ENCODE results near the gene CHM.

The CHM gene

GRCh38 chrX:85914431-85914830 is 132.9 kb downstream of the CHM start:
- H3K27me3 ChIP-seq: peaks cover 18 to 81% (median 70%) of the 10 kb centered on the region in 11 experiments; a peak in 21 of 22 replicates

GRCh38 chrX:85907316-85907715 is 140.0 kb downstream of the CHM start:
- no peaks in the 10 kb centered on the region; a peak in 1 of 22 replicates for H4K20me1 ChIP-seq
- no peaks in the 10 kb centered on the region for H3K9me3 ChIP-seq (replicated peaks in 1 of 11)
- peak overlapping the region in 6 of 11 experiments; percentile 2 to 32 (median 12); a peak in 7 of 22 replicates for H3K4me2 ChIP-seq
- H3K27me3 ChIP-seq: peaks cover 45 to 92% (median 86%) of the 10 kb centered on the region in 11 experiments
- no peaks in the 10 kb centered on the region for H3K36me3 ChIP-seq
- TF ChIP-seq Cebpa-rat (IDR thresholded peaks at IDR 0.05): no peak
- no peak overlapping the region for H3K9ac ChIP-seq
- no peak overlapping the region for H3K4me3 ChIP-seq
- no peak overlapping the region for H3K27ac ChIP-seq
- H3K4me1 ChIP-seq: peaks cover 0 to 14% (median 0%) of the 10 kb centered on the region in 10 experiments; a peak in 7 of 20 replicates

More at GRCh38 chrX:85914431-85914830, 132.9 kb downstream of the CHM start:
- Histone ChIP-seq H3K9me3 (replicated peaks in 1 of 11) (peaks cover 5 to 29% (median 15%) of the 10 kb centered on the region in 11 experiments; a peak in 14 of 22 replicates), H4K20me1 (peaks cover 0 to 14% (median 7%) of the 10 kb centered on the region in 11 experiments; a peak in 8 of 22 replicates), H3K27ac (no peak overlapping the region), H3K4me2 (no peak overlapping the region), H3K9ac (no peak overlapping the region), H3K36me3 (peaks cover 0 to 6% (median 0%) of the 10 kb centered on the region in 11 experiments; a peak in 1 of 22 replicates), H3K4me1 (no peaks in the 10 kb centered on the region; a peak in 1 of 20 replicates), H3K4me3 (no peak overlapping the region)
- TF ChIP-seq Cebpa-rat (IDR thresholded peaks at IDR 0.05): no peak

- H3K4me2 ChIP-seq: no peak overlapping the region
- peaks cover 45 to 92% (median 83%) of the 10 kb centered on the region in 11 experiments for H3K27me3 ChIP-seq
- H3K36me3 ChIP-seq: no peaks in the 10 kb centered on the region
- no peak overlapping the region for H3K4me3 ChIP-seq
- H3K9ac ChIP-seq: no peak overlapping the region
- no peaks in the 10 kb centered on the region; a peak in 1 of 22 replicates for H4K20me1 ChIP-seq
- TF ChIP-seq Cebpa-rat (IDR thresholded peaks at IDR 0.05): no peak
- H3K9me3 ChIP-seq (replicated peaks in 1 of 11): no peaks in the 10 kb centered on the region
- peaks cover 0 to 14% (median 0%) of the 10 kb centered on the region in 10 experiments; a peak in 6 of 20 replicates for H3K4me1 ChIP-seq
- no peak overlapping the region for H3K27ac ChIP-seq
Measured at GRCh38 chrX:85906399-85906798, 141.0 kb downstream of the CHM start.

GRCh38 chrX:85905851-85906250 is 141.5 kb downstream of the CHM start:
- Histone ChIP-seq H3K4me2 (no peak overlapping the region), H3K9me3 (replicated peaks in 1 of 11) (no peaks in the 10 kb centered on the region), H3K27me3 (peaks cover 48 to 97% (median 85%) of the 10 kb centered on the region in 11 experiments), H4K20me1 (no peaks in the 10 kb centered on the region; a peak in 1 of 22 replicates), H3K4me1 (peaks cover 0 to 14% (median 0%) of the 10 kb centered on the region in 10 experiments; a peak in 6 of 20 replicates), H3K4me3 (no peak overlapping the region), H3K36me3 (no peaks in the 10 kb centered on the region; a peak in 1 of 22 replicates), H3K27ac (no peak overlapping the region), H3K9ac (no peak overlapping the region)
- no peak for TF ChIP-seq Cebpa-rat (IDR thresholded peaks at IDR 0.05)

GRCh38 chrX:85903692-85904471 is 143.5 kb downstream of the CHM start:
- Histone ChIP-seq H3K36me3 (peaks cover 0 to 6% (median 0%) of the 10 kb centered on the region in 11 experiments; a peak in 2 of 22 replicates), H3K4me3 (no peak overlapping the region), H3K4me1 (peaks cover 0 to 14% (median 0%) of the 10 kb centered on the region in 10 experiments; a peak in 6 of 20 replicates), H3K27me3 (peaks cover 47 to 100% (median 83%) of the 10 kb centered on the region in 11 experiments), H3K4me2 (no peak overlapping the region), H3K9ac (no peak overlapping the region), H4K20me1 (no peaks in the 10 kb centered on the region; a peak in 1 of 22 replicates), H3K9me3 (replicated peaks in 1 of 11) (no peaks in the 10 kb centered on the region), H3K27ac (no peak overlapping the region)
- no peak for TF ChIP-seq Cebpa-rat (IDR thresholded peaks at IDR 0.05)

- H3K27me3 ChIP-seq: peaks cover 16 to 82% (median 57%) of the 10 kb centered on the region in 11 experiments; a peak in 20 of 22 replicates
- H3K9ac ChIP-seq: no peak overlapping the region
- H3K36me3 ChIP-seq: peaks cover 0 to 16% (median 0%) of the 10 kb centered on the region in 11 experiments; a peak in 7 of 22 replicates
- no peaks in the 10 kb centered on the region for H3K9me3 ChIP-seq (replicated peaks in 1 of 11)
- no peak for TF ChIP-seq Cebpa-rat (IDR thresholded peaks at IDR 0.05)
- no peaks in the 10 kb centered on the region; a peak in 1 of 22 replicates for H4K20me1 ChIP-seq
- H3K4me2 ChIP-seq: no peak overlapping the region
- H3K4me1 ChIP-seq: peaks cover 0 to 10% (median 0%) of the 10 kb centered on the region in 10 experiments; a peak in 2 of 20 replicates
- H3K27ac ChIP-seq: no peak overlapping the region
- no peak overlapping the region for H3K4me3 ChIP-seq
Measured at GRCh38 chrX:85897362-85898126, 149.8 kb downstream of the CHM start.

- Histone ChIP-seq H4K20me1 (no peaks in the 10 kb centered on the region; a peak in 1 of 22 replicates), H3K27me3 (peaks cover 60 to 98% (median 85%) of the 10 kb centered on the region in 11 experiments), H3K4me2 (peak overlapping the region in 3 of 11 experiments; percentile 20 to 60 (median 43); a peak in 5 of 22 replicates), H3K9ac (peak overlapping the region in 2 of 11 experiments; percentile 10 to 35; a peak in 1 of 22 replicates), H3K4me3 (no peak overlapping the region), H3K9me3 (replicated peaks in 1 of 11) (peaks cover under 1 to 8% (median 7%) of the 10 kb centered on the region in 11 experiments; a peak in 18 of 22 replicates), H3K27ac (peak overlapping the region in 4 of 11 experiments; percentile 13 to 47 (median 17); a peak in 3 of 22 replicates), H3K36me3 (peaks cover 0 to 7% (median 0%) of the 10 kb centered on the region in 11 experiments; a peak in 5 of 22 replicates), H3K4me1 (peaks cover 0 to 14% (median 0%) of the 10 kb centered on the region in 10 experiments; a peak in 7 of 20 replicates)
- TF ChIP-seq Cebpa-rat (IDR thresholded peaks at IDR 0.05): no peak
Measured at GRCh38 chrX:85882601-85883000, 164.8 kb downstream of the CHM start.

- Histone ChIP-seq H3K4me1 (no peaks in the 10 kb centered on the region), H3K9me3 (replicated peaks in 1 of 11) (peaks cover 18 to 29% (median 20%) of the 10 kb centered on the region in 11 experiments), H3K4me3 (no peak overlapping the region), H3K27me3 (peaks cover 55 to 100% (median 87%) of the 10 kb centered on the region in 11 experiments), H3K36me3 (peaks cover 10 to 61% (median 15%) of the 10 kb centered on the region in 11 experiments; a peak in 15 of 22 replicates), H3K4me2 (no peak overlapping the region), H3K27ac (no peak overlapping the region), H3K9ac (no peak overlapping the region), H4K20me1 (no peaks in the 10 kb centered on the region; a peak in 1 of 22 replicates)
- TF ChIP-seq Cebpa-rat (IDR thresholded peaks at IDR 0.05): no peak
Measured at GRCh38 chrX:85870585-85870984, 176.8 kb downstream of the CHM start.

Measured in BLaER1 treated with 17β-estradiol and CSF1 and Interleukin-3, amounts not matched to agents 10 nM and 100 nM (cell line).